Adrenal gland (tissue), 12 donors: ENCODE measurements around the gene MRPS33. TPM values are rescaled to one million over a fixed set of nuclear protein-coding genes. Genes with fewer than 3 reads are reported as not detected.

Source experiments
- DNase-seq, 7 donors: peaks; one replicate each; pipeline ENCODE4 v3.0.0-alpha.2; 2019 to 2020
- H3K27ac ChIP-seq, 5 donors: fragments of 200-600 bp; sonication (generic) in 4 of 5; 1 replicate in 3 of 5; 2 replicates in 2 of 5; pipeline versions ENCODE4 v1.5.1 to v1.8.0; 2016 to 2020; ENCODE audit warnings: mild to moderate bottlenecking in 1 of 5
- H3K27me3 ChIP-seq: fragments of 200-600 bp; 2 replicates; pipeline ENCODE4 v1.8.0; 2021
- H3K36me3 ChIP-seq, 2 donors: fragments of 200-600 bp; replicated peaks in 1 of 2; 1 replicate in 1 of 2; 2 replicates in 1 of 2; pipeline versions ENCODE4 v1.5.1 to v1.8.0; 2018 to 2022
- H3K4me1 ChIP-seq, 2 donors: fragments of 200-600 bp; replicated peaks in 1 of 2; 1 replicate in 1 of 2; 2 replicates in 1 of 2; pipeline versions ENCODE4 v1.5.1 to v1.8.0; 2018 to 2021
- H3K4me3 ChIP-seq, 4 donors: fragments of 200-600 bp; sonication (generic) in 3 of 4; one replicate each; pipeline ENCODE4 v1.5.1; 2016 to 2018
- H3K9me3 ChIP-seq, 3 donors: fragments of 200-600 bp; sonication (generic) in 1 of 3; replicated peaks in 1 of 3; 1 replicate in 2 of 3; 2 replicates in 1 of 3; pipeline versions ENCODE4 v1.5.1 to v1.8.0; 2016 to 2021
- POLR2A ChIP-seq, 2 donors: fragments of 450-650 bp; IDR thresholded peaks; one replicate each; pipeline ENCODE4 v1.6.1; 2017; ENCODE audit warnings: antibody characterized with exemption in 2 of 2, mild to moderate bottlenecking in 2 of 2, moderate library complexity in 1 of 2
- WGBS, 4 donors: extraction: QIAGEN DNeasy Blood & Tissue Kit in 2 of 4; methylation state at CpG; one replicate each; pipeline versions ENCODE4 v1.1.5 to v1.1.7; 2013 to 2017; 5-methylcytosine and 5-hydroxymethylcytosine counted together
- intact Hi-C, 2 donors: fragments of 100-400 bp; cut with DNase I; formaldehyde crosslinking; loops; one replicate each; pipeline versions ENCODE4 v1.14.1 to v1.15.0; 2022 to 2023
- polyA plus RNA-seq, 3 donors: library from polyadenylated mRNA; stranded (reverse); fragments of 200-250 nt in 2 of 3; fragments of 350-450 nt in 1 of 3; fragmentation: Illumina TruSeq in 1 of 3; extraction: RNeasy Lipid Tissue Mini Kit (QIAGEN cat#74804) in 1 of 3; gene quantifications; one replicate each; pipeline ENCODE4 v1.2.3, GENCODE V29; 2013 to 2014
- total RNA-seq, 9 donors: library from RNA; depleted of rRNA in 4 of 9; stranded (reverse); fragments of >200 nt in 4 of 9; fragments of 120-200 nt in 1 of 9; fragmentation: NEBNext Ultra II Directional in 1 of 9; extraction: Animal tissue kit (Norgen Biotek cat#: 25700) in 1 of 9; gene quantifications; one replicate each; pipeline versions ENCODE4 v1.1.0 to v1.2.4, GENCODE V29; 2013 to 2023
- TF ChIP-seq, protein P1 (sequence below), 6 experiments: fragments of 450-650 bp in 4 of 6; fragments of 200-600 bp in 2 of 6; sonication (generic) in 1 of 6; IDR thresholded peaks; 1 replicate in 5 of 6; 2 replicates in 1 of 6; pipeline versions ENCODE4 v1.5.1 to v1.8.0; 2016 to 2021; ENCODE audit warnings: antibody characterized with exemption in 6 of 6, mild to moderate bottlenecking in 2 of 6, moderate library complexity in 1 of 6
- donor health status: healthy with polysubstance abuse.
- donor health status: Bipolar disorder and iron deficiency.
- donor health status: DM: yes; HTN: yes; CAD: no.
- donor health status: DM: no; HTN: no; CAD: no.
- donor health status: DM: no; HTN: no; CAD: no.
- donor health status: DM: yes; HTN: yes; CAD: no.

Gene MRPS33
- total and polyA plus RNA-seq, 12 donors = 19.7 to 156 (median 59.4) TPM

DNA sequence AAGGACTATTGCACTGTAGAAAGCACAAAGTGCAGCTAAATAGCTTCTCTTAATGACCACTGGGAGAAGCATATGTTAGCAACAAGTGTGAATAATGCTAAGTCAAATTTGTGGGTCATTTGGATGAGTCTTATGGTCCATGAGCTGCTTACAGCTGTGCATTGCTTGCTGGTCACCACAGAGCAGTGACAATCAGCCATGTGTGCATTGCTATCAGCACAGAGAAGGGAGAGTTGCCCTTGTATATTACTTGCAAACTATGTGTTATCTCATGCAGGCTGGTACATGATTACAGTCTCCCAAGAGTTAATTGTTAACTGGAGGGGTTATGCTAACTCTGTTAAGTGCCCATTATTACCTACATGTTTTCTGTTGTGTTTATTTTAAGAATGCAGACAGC lies 25.7 kb downstream of the MRPS33 start:
- DNase-seq = no peak
- Histone ChIP-seq H3K9me3 (peaks cover 0 to 3% (median 0%) of the 10 kb centered on the region in 3 donors), H3K4me1 (no peaks in the 10 kb centered on the region), H3K27ac (no peak overlapping the region), H3K27me3 (no peaks in the 10 kb centered on the region), H3K36me3 (no peaks in the 10 kb centered on the region), H3K4me3 (no peak overlapping the region)
- TF ChIP-seq, protein P1, sequence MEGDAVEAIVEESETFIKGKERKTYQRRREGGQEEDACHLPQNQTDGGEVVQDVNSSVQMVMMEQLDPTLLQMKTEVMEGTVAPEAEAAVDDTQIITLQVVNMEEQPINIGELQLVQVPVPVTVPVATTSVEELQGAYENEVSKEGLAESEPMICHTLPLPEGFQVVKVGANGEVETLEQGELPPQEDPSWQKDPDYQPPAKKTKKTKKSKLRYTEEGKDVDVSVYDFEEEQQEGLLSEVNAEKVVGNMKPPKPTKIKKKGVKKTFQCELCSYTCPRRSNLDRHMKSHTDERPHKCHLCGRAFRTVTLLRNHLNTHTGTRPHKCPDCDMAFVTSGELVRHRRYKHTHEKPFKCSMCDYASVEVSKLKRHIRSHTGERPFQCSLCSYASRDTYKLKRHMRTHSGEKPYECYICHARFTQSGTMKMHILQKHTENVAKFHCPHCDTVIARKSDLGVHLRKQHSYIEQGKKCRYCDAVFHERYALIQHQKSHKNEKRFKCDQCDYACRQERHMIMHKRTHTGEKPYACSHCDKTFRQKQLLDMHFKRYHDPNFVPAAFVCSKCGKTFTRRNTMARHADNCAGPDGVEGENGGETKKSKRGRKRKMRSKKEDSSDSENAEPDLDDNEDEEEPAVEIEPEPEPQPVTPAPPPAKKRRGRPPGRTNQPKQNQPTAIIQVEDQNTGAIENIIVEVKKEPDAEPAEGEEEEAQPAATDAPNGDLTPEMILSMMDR (IDR thresholded peaks at IDR 0.05) = no peak
- TF ChIP-seq POLR2A (IDR thresholded peaks at IDR 0.05) = no peak
- intact Hi-C loops = no loop called here

DNA sequence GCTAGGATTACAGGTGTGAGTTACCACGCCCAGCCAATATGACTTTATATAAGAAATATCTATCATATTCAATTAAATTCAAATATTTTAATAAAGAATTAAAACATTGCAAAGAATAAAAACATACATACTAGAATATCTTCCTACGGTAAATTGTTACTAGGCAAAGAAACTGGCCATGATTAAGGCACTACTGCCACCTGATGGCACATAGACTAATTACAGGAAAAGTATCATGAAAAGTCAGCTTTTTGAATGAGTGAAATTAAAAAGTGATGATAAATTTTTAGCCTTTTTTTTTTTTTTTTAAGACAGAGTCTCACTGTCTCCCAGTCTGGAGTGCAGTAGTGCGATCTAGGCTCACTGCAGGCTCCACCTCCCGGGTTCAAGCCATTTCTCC lies 30.9 kb downstream of the MRPS33 start:
- H3K36me3 ChIP-seq = no peaks in the 10 kb centered on the region
- no peaks in the 10 kb centered on the region for H3K4me1 ChIP-seq
- DNase-seq = no peak
- peaks cover 0 to 8% (median 0%) of the 10 kb centered on the region in 3 donors for H3K9me3 ChIP-seq
- H3K4me3 ChIP-seq = no peak overlapping the region
- WGBS, 4 donors = 43 to 66% (median 59%) methylated on average over 4 of the region's 4 CpGs
- H3K27ac ChIP-seq = no peak overlapping the region
- TF ChIP-seq, protein P1 (IDR thresholded peaks at IDR 0.05) = no peak
- no peak for TF ChIP-seq POLR2A (IDR thresholded peaks at IDR 0.05)
- H3K27me3 ChIP-seq = no peaks in the 10 kb centered on the region
- intact Hi-C loops = no loop called here

DNA sequence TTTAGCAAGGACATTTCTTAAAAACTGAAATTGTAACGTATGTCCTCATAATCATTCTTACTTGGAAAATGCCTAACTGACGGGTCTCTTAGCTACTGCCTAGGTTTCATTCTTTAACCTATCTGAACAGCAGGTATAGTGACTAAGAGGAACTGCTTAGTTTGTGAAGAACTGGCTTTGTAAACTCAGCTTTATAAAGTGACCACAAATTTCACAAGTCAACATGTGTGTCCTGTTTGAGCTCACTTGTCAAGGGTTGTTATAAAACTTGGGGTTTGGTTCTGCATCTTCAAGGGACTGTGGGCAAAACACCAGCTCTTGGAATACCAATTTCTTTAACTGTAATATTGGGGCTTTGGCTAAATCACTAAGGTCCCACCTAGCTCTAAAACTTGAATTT lies 32.2 kb downstream of the MRPS33 start:
- intact Hi-C loops = no loop called here
- WGBS, 4 donors = 40 to 57% (median 54%) methylated on average over 2 of the region's 2 CpGs
- H3K4me3 ChIP-seq = no peak overlapping the region
- H3K4me1 ChIP-seq = no peaks in the 10 kb centered on the region
- H3K27me3 ChIP-seq = no peaks in the 10 kb centered on the region
- DNase-seq = no peak
- no peak overlapping the region for H3K27ac ChIP-seq
- TF ChIP-seq, protein P1 (IDR thresholded peaks at IDR 0.05) = no peak
- no peak for TF ChIP-seq POLR2A (IDR thresholded peaks at IDR 0.05)
- peaks cover 0 to 8% (median 0%) of the 10 kb centered on the region in 3 donors for H3K9me3 ChIP-seq
- no peaks in the 10 kb centered on the region for H3K36me3 ChIP-seq

DNA sequence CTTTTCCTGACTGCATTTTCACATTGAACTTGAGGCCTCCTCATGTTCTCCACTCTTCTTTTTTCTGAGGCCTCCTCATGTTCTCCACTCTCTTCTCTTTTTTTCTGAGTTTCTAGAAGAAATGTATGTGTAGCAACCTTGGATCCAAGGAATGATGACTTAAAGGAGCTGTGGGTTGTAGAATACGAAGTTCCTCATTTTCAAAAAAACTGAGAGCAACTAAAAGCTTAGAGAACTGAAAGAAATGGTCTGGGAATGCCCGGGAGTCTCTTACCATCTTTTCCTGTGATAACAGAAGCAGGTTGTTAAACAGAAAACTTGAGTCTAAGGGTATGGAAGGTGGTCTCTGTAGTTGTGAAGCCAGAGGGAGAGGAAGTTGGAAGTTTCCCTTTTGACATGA lies 32.8 kb downstream of the MRPS33 start:
- Histone ChIP-seq H3K27ac (no peak overlapping the region), H3K9me3 (peaks cover 0 to 8% (median 0%) of the 10 kb centered on the region in 3 donors), H3K36me3 (no peaks in the 10 kb centered on the region), H3K4me3 (no peak overlapping the region), H3K27me3 (no peaks in the 10 kb centered on the region), H3K4me1 (no peaks in the 10 kb centered on the region)
- WGBS, 4 donors = 45 to 64% (median 61%) methylated on average over 2 of the region's 2 CpGs
- intact Hi-C loops = no loop called here
- TF ChIP-seq, protein P1 (IDR thresholded peaks at IDR 0.05) = no peak
- no peak for TF ChIP-seq POLR2A (IDR thresholded peaks at IDR 0.05)
- DNase-seq = no peak
